Transverse colon (tissue), 4 donors: ENCODE results near the gene IFT25. TPM values are rescaled to one million over a fixed set of nuclear protein-coding genes. Genes with fewer than 3 reads are reported as not detected.

Source experiments
- DNase-seq: peaks from one replicate; pipeline ENCODE4 v3.0.0-alpha.2; 2019
- H3K27ac ChIP-seq, 4 donors: fragments of 200-600 bp; sonication (generic); 2 replicates each; pipeline ENCODE4 v1.5.1; 2016 to 2018; ENCODE audit warnings: inconsistent platforms in 4 of 4
- H3K27me3 ChIP-seq: fragments of 200-600 bp; sonication (generic); 2 replicates; pipeline ENCODE4 v1.5.1; 2017; ENCODE audit warnings: inconsistent platforms
- H3K36me3 ChIP-seq, 4 donors: fragments of 200-600 bp; sonication (generic); 2 replicates each; pipeline ENCODE4 v1.5.1; 2017 to 2019; ENCODE audit warnings: inconsistent platforms in 4 of 4
- H3K4me1 ChIP-seq, 4 donors: fragments of 200-600 bp; sonication (generic); 2 replicates each; pipeline ENCODE4 v1.5.1; 2017 to 2020; ENCODE audit warnings: inconsistent platforms in 4 of 4
- H3K4me3 ChIP-seq, 4 donors: fragments of 200-600 bp; sonication (generic); 1 replicate in 1 of 4; 2 replicates in 3 of 4; pipeline versions ENCODE4 v1.5.1 to v1.6.1; 2017 to 2019; ENCODE audit warnings: inconsistent platforms in 4 of 4
- H3K9me3 ChIP-seq, 2 donors: fragments of 200-600 bp; sonication (generic); 2 replicates each; pipeline ENCODE4 v1.5.1; 2017 to 2019; ENCODE audit warnings: inconsistent platforms in 2 of 2
- EP300 ChIP-seq: sonication (generic); formaldehyde crosslinking; IDR thresholded peaks from one replicate; pipeline ENCODE4 v1.6.1; 2017; ENCODE audit warnings: antibody characterized with exemption, low read depth
- POLR2A ChIP-seq: fragments of 450-650 bp; IDR thresholded peaks from one replicate; pipeline ENCODE4 v1.6.1; 2016; ENCODE audit warnings: antibody characterized with exemption, mild to moderate bottlenecking, moderate library complexity
- POLR2AphosphoS5 ChIP-seq, 3 donors: sonication (generic); formaldehyde crosslinking; IDR thresholded peaks; one replicate each; pipeline ENCODE4 v1.6.1; 2016; ENCODE audit warnings: antibody characterized with exemption in 3 of 3
- WGBS, 2 donors: methylation state at CpG; one replicate each; pipeline ENCODE4 v1.1.5; 2018; ENCODE audit warnings: low coverage in 1 of 2; 5-methylcytosine and 5-hydroxymethylcytosine counted together
- in situ Hi-C, 4 donors: fragments of 200-750 bp; cut with MboI; loops; one replicate each; pipeline versions ENCODE4 v1.15.0 to v1.15.1; 2017; ENCODE audit warnings: low sequenced_read_pairs in 3 of 4, low pct_ligation_motif_present in 1 of 4, low pct_unique_long_range_greater_than_20kb in 1 of 4
- intact Hi-C: fragments of 100-400 bp; cut with DNase I; formaldehyde crosslinking; loops from one replicate; pipeline ENCODE4 v1.15.1; 2023; ENCODE audit warnings: low total_unique reads
- total RNA-seq, 4 donors: library from RNA; depleted of rRNA; stranded (reverse); fragments of >200 nt; gene quantifications; one replicate each; pipeline ENCODE4 v1.1.0, GENCODE V29; 2016
- TF ChIP-seq, protein P1 (sequence below), 5 experiments: fragments of 200-600 bp in 3 of 5; fragments of 450-650 bp in 2 of 5; sonication (generic) in 3 of 5; IDR thresholded peaks; 1 replicate in 2 of 5; 2 replicates in 3 of 5; pipeline ENCODE4 v1.5.1; 2016 to 2017; ENCODE audit warnings: antibody characterized with exemption in 5 of 5, inconsistent platforms in 3 of 5, mild to moderate bottlenecking in 2 of 5, moderate library complexity in 1 of 5

The IFT25 gene
- total RNA-seq, 4 donors from 2014 or later, result 4.2 to 22.5 (median 12.9) TPM

DNA sequence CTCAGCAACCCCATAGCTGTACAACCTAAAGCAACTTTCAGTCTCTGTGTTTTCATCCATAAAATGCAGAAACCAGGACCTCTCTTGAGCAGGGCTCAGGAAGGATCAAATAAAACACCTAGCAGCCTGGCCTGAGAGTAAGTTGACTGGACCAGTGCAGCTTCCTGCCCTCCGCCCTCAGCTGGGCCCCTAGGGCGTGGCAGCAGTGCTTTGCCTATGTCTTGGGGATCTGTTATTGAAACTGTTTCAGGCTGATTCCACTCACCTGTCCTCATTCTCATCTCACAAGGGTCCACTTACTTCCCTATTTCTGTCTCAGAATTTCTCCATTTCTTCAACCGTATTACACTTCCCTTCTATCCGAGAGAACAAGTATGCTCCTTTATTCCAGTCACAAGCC is 18.0 kb upstream of the IFT25 start:
- in situ Hi-C loops, result loop anchor here in 2 of 4 donors (10.0 to 25.0 kb wide), 2 partner anchors 101 to 109 kb away; no protein-coding TSS in a partner anchor
- no peak for DNase-seq

DNA sequence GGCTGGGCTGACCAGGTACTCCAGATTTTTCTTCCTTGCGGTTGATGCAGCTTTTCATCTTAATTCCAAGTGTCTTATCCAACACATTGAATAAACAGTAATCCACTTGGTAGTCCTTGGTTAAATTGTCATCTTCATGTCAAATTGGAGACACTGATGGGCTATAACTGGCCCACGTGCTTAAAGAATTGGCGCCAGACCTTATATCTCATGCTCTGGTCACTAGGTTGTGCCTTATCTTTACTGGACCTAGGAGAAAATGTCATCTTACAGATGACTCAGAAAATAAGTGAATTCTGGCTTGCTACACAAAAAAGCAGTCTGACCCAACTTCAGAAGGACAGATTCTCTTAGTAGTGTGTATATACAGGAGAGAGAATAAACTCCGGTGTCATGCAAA is 16.9 kb upstream of the IFT25 start:
- intact Hi-C loops (no loop called here), in situ Hi-C loops (loop anchor here in 2 of 4 donors (10.0 to 25.0 kb wide), 2 partner anchors 100 to 108 kb away; no protein-coding TSS in a partner anchor)
- no peak overlapping the region for H3K27ac ChIP-seq
- H3K9me3 ChIP-seq, result no peaks in the 10 kb centered on the region
- DNase-seq, result no peak
- 87 to 94% methylated on average over 4 of the region's 4 CpGs for WGBS, 2 donors
- no peak overlapping the region for H3K4me3 ChIP-seq
- TF ChIP-seq, protein P1, sequence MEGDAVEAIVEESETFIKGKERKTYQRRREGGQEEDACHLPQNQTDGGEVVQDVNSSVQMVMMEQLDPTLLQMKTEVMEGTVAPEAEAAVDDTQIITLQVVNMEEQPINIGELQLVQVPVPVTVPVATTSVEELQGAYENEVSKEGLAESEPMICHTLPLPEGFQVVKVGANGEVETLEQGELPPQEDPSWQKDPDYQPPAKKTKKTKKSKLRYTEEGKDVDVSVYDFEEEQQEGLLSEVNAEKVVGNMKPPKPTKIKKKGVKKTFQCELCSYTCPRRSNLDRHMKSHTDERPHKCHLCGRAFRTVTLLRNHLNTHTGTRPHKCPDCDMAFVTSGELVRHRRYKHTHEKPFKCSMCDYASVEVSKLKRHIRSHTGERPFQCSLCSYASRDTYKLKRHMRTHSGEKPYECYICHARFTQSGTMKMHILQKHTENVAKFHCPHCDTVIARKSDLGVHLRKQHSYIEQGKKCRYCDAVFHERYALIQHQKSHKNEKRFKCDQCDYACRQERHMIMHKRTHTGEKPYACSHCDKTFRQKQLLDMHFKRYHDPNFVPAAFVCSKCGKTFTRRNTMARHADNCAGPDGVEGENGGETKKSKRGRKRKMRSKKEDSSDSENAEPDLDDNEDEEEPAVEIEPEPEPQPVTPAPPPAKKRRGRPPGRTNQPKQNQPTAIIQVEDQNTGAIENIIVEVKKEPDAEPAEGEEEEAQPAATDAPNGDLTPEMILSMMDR (IDR thresholded peaks at IDR 0.05), result no peak
- TF ChIP-seq POLR2AphosphoS5 (IDR thresholded peaks at IDR 0.05) (no peak), POLR2A (no peak), EP300 (no peak)
- peaks cover 0 to 37% (median 6%) of the 10 kb centered on the region in 4 donors for H3K36me3 ChIP-seq
- H3K4me1 ChIP-seq, result peaks cover 0 to 2% (median under 1%) of the 10 kb centered on the region in 4 donors
- H3K27me3 ChIP-seq, result no peaks in the 10 kb centered on the region

More for the DNA sequence above, 18.0 kb upstream of the IFT25 start:
- Histone ChIP-seq H3K4me3 (no peak overlapping the region), H3K36me3 (peaks cover 0 to 37% (median 6%) of the 10 kb centered on the region in 4 donors), H3K4me1 (no peaks in the 10 kb centered on the region), H3K9me3 (no peaks in the 10 kb centered on the region), H3K27ac (no peak overlapping the region), H3K27me3 (no peaks in the 10 kb centered on the region)
- 56 to 75% methylated on average over 3 to 4 of the region's 4 CpGs for whole genome bisulfite sequencing, 2 donors
- intact Hi-C loops, result no loop called here
- TF ChIP-seq POLR2AphosphoS5 (IDR thresholded peaks at IDR 0.05) (no peak), POLR2A (no peak), EP300 (no peak)
- TF ChIP-seq, protein P1 (IDR thresholded peaks at IDR 0.05), result no peak

DNA sequence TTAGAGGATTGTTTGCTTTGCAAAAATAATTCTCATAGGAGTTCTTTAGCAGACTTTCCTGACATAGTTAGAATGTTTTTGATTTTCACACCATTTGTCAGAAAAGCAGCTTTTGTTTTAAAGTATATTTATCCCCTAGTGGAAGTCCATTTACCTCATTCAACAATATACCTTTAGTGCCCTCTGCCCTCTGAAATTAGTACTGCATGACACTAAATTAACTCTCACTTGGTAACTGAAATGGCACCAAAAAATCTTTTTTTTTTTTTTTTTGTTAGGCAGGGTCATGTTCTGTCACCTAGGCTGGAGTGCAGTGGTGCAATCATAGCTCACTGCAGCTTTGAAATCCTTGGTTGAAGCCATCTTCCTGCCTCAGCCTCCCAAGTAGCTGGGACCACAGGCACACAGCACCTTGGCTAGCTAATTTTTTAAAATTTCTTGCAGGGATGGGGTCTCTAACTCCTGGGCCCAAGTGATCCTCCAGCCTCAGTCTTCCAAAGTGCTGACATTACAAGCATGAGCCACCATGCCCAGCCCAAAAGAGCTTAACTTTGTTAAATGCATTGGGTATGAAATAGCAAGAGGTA is 14.3 kb upstream of the IFT25 start:
- Histone ChIP-seq H3K9me3 (no peaks in the 10 kb centered on the region), H3K4me3 (no peak overlapping the region), H3K36me3 (peaks cover 0 to 25% (median 3%) of the 10 kb centered on the region in 4 donors), H3K27ac (no peak overlapping the region), H3K4me1 (peaks cover 0 to 18% (median 12%) of the 10 kb centered on the region in 4 donors), H3K27me3 (no peaks in the 10 kb centered on the region)
- no peak for TF ChIP-seq POLR2A
- TF ChIP-seq, protein P1 (IDR thresholded peaks at IDR 0.05), result peak; percentile 36 to 77 (median 64)
- DNase-seq, result no peak
- in situ Hi-C loops (loop anchor here (10.0 to 25.0 kb wide), 5 partner anchors 75 to 105 kb away; partner anchors contain the start of gene YIPF1 (in 1 of the 4)), intact Hi-C loops (loop anchor here (10.0 kb wide), 1 partner anchor 95 kb away; no protein-coding TSS in a partner anchor)

DNA sequence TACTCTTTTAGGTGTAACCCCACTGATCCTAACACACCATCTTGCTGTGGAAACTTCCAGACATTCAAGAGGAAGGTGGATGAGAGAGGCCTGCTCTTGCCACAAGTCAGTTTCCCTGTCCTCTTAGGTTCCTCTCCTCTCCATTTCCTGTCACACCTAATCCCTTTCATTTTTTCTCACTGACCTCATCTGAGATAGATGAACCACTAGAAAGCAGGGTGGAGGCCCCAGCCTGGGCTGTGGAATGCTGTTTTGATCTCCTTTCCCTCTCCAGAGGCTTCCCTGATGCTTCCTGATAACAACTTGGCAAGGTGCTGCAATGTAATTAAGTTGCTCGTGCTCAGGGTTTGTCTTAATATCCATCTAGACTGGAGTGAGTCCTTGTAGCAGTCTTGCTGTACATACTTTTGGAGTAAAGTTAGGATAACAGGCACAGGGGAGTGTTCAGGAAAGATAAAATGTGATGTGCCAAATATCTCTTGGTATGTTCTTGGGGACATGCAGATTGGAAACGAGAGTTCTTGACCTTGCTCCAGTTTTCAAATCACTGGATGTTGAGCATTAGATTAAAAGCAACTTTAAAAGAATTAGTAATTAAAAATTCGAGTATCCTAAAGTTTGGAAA is 11.8 kb upstream of the IFT25 start:
- Histone ChIP-seq H3K27me3 (no peaks in the 10 kb centered on the region), H3K4me1 (peaks cover 0 to 24% (median 14%) of the 10 kb centered on the region in 4 donors), H3K9me3 (no peaks in the 10 kb centered on the region), H3K27ac (peak overlapping the region; percentile 29 to 56 (median 35)), H3K36me3 (peaks cover 0 to 31% (median 5%) of the 10 kb centered on the region in 4 donors), H3K4me3 (no peak overlapping the region)
- no peak for DNase-seq
- TF ChIP-seq, protein P1 (IDR thresholded peaks at IDR 0.05), result no peak
- no peak for TF ChIP-seq EP300
- no peak for TF ChIP-seq POLR2AphosphoS5 (IDR thresholded peaks at IDR 0.05)
- no peak for TF ChIP-seq POLR2A
- 47 to 49% methylated on average over 3 of the region's 3 CpGs for WGBS, 2 donors
- intact Hi-C loops (loop anchor here (10.0 kb wide), 1 partner anchor 93 kb away; no protein-coding TSS in a partner anchor), in situ Hi-C loops (loop anchor here (10.0 to 25.0 kb wide), 4 partner anchors 73 to 95 kb away; partner anchors contain the start of gene YIPF1 (in 1 of the 4))
